Endothelial cell of umbilical vein (primary cell): Measurements from ENCODE around the gene TEAD3.

Experiments
- CTCF ChIP-seq, 2 donors: IDR thresholded peaks; 1 replicate in 1 of 2; 2 replicates in 1 of 2; pipeline ENCODE4 v1.5.1; 2011; ENCODE audit warnings: low read length in 2 of 2, mild to moderate bottlenecking in 2 of 2, moderate library complexity in 2 of 2, control low read depth in 1 of 2, inconsistent platforms in 1 of 2, low read depth in 1 of 2; ENCODE audit not compliant: insufficient read depth in 1 of 2; ENCODE audit errors: extremely low read depth in 1 of 2
- GATA2 ChIP-seq: IDR thresholded peaks from 2 replicates; pipeline ENCODE4 v1.7.0; 2011; ENCODE audit warnings: low read depth, mild to moderate bottlenecking, moderate library complexity, mixed read lengths, low read length; ENCODE audit not compliant: insufficient read length, insufficient read depth
- MYC ChIP-seq: IDR thresholded peaks from one replicate; pipeline ENCODE4 v1.6.1; 2011; ENCODE audit warnings: mild to moderate bottlenecking, low read depth, low read length
- POLR2A ChIP-seq: IDR thresholded peaks from 2 replicates; pipeline ENCODE4 v1.6.1; 2012; ENCODE audit warnings: low read depth, mild to moderate bottlenecking, control low read depth, low read length
- POLR2AphosphoS5 ChIP-seq: IDR thresholded peaks from 2 replicates; pipeline ENCODE4 v1.6.1; 2012; ENCODE audit warnings: low read depth, mild to moderate bottlenecking, control low read depth, low read length, moderate library complexity; ENCODE audit not compliant: insufficient read depth

GRCh38 chr6:35501784-35502183 is 4.9 kb upstream of the TEAD3 start:
- no peak for TF ChIP-seq POLR2AphosphoS5
- no peak for TF ChIP-seq POLR2A
- TF ChIP-seq CTCF (IDR thresholded peaks at IDR 0.05; ENCODE audit: extremely low read depth in 1 of 2, insufficient read depth in 1 of 2, low read depth in 1 of 2, low read length in 2 of 2), result no peak
- TF ChIP-seq GATA2, result no peak
- no peak for TF ChIP-seq MYC
